Fibroblast of villous mesenchyme (primary cell): ENCODE data around the gene PTPRK. TPM values are rescaled to one million over a fixed set of nuclear protein-coding genes. Genes with fewer than 3 reads are reported as not detected.

Source experiments
- DNase-seq: peaks from one replicate; pipeline ENCODE4 v3.0.0-alpha.2; 2010; ENCODE audit warnings: low read depth
- H3K4me3 ChIP-seq: 2 replicates; pipeline ENCODE4 v1.5.1; 2011; ENCODE audit warnings: low read depth, mild to moderate bottlenecking, low read length
- CTCF ChIP-seq: IDR thresholded peaks from 2 replicates; pipeline ENCODE4 v1.5.1; 2012; ENCODE audit warnings: low read depth, mild to moderate bottlenecking, low read length; ENCODE audit not compliant: insufficient read depth
- total RNA-seq: library from RNA; depleted of rRNA; stranded (reverse); fragments of >200 nt; gene quantifications from 2 replicates; pipeline ENCODE4 v1.2.3, GENCODE V29; 2012

The PTPRK gene
- total RNA-seq, 1 donor, result 70.0 TPM

GRCh38 chr6:128410584-128410983, 109.8 kb downstream of the PTPRK start:
- no peak for DNase-seq
- H3K4me3 ChIP-seq, result no peak overlapping the region
- TF ChIP-seq CTCF, result no peak

- no peak overlapping the region for H3K4me3 ChIP-seq
- no peak for TF ChIP-seq CTCF
- no peak for DNase-seq
Measured at GRCh38 chr6:128409003-128409402, 111.4 kb downstream of the PTPRK start.

GRCh38 chr6:128406453-128406852, 113.9 kb downstream of the PTPRK start:
- TF ChIP-seq CTCF, result no peak
- no peak overlapping the region for H3K4me3 ChIP-seq
- no peak for DNase-seq

GRCh38 chr6:128403618-128404444, 116.6 kb downstream of the PTPRK start:
- no peak for TF ChIP-seq CTCF
- DNase-seq, result no peak
- no peak overlapping the region for H3K4me3 ChIP-seq

- TF ChIP-seq CTCF, result no peak
- H3K4me3 ChIP-seq, result no peak overlapping the region
- no peak for DNase-seq
Measured at GRCh38 chr6:128400875-128401274, 119.5 kb downstream of the PTPRK start.

GRCh38 chr6:128397996-128398395, 122.4 kb downstream of the PTPRK start:
- no peak for TF ChIP-seq CTCF
- H3K4me3 ChIP-seq, result no peak overlapping the region
- DNase-seq, result peak; percentile 19

- DNase-seq, result no peak
- H3K4me3 ChIP-seq, result no peak overlapping the region
- TF ChIP-seq CTCF, result no peak
Measured at GRCh38 chr6:128395596-128395995, 124.8 kb downstream of the PTPRK start.
